OCI-M2 (cell line): Measurements from ENCODE around the gene TIMM10B.

Source experiments
- DNase-seq: peaks from one replicate; lab custom pipeline; 2025; ENCODE audit not compliant: unreplicated experiment; lab: John Stamatoyannopoulos, UW

Gene TIMM10B

GRCh38 chr11:6469599-6469998 is 11.7 kb upstream of the TIMM10B start:
- no peak for DNase-seq

- DNase-seq: no peak
Observed at GRCh38 chr11:6472934-6473333, 8.4 kb upstream of the TIMM10B start.

DNA sequence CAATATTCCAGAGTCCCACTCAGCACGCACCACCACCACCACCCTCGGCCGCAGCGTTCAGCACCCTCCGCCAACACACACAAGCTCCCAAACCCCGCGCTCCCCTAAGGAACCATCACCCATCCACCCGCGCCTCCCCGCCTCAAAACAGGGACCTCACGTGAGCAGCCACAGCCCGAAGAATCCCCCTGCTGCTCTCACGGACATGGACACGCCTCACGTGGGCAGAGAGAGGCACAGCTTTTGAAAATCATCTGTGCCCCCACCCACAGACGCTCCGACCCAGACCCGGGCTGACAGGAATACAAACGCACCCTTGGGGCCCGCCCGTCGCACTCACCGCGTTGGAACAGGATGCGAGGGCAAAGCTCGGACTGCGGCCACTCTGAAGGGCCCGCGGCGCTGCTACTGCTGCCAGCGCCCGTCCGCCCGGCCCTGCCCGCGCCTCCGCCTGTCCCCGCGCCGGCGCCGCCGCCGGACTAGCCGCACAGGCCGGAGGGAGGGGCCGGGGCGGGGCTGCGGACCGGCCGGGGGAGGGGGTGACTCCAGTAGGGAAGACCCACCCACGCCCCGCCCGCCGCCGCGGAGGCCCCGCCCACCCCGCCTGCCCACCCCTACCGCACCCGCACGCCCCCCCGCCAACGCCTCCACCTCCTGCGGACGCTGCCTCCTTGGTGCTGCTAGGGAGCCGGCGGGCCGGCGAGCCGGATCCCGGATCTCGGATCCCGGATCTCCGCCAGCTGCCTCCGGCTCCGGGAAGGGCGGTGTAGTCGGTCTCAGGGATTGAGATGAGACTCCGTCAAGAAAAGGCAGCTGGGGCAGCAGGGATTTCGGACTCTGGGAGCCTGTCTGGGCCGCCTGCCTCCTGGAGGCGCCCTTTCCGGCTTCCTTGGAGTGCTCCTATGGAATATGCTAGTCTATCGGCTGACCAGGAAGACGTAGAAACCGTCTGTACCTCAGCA is 7.6 kb upstream of the TIMM10B start, which contains the start of gene TRIM3:
Gene TRIM3, minus strand, starts transcription at position 491 of the 962 bp plus-strand sequence. CDS start 8,246 bp downstream, outside the sequence.
- DNase-seq: peak; percentile 10

GRCh38 chr11:6474413-6474792 is 6.9 kb upstream of the TIMM10B start:
- no peak for DNase-seq

GRCh38 chr11:6474806-6475500 is 6.3 kb upstream of the TIMM10B start:
- DNase-seq: no peak

- no peak for DNase-seq
Observed at GRCh38 chr11:6475936-6476335, 5.4 kb upstream of the TIMM10B start.

DNA sequence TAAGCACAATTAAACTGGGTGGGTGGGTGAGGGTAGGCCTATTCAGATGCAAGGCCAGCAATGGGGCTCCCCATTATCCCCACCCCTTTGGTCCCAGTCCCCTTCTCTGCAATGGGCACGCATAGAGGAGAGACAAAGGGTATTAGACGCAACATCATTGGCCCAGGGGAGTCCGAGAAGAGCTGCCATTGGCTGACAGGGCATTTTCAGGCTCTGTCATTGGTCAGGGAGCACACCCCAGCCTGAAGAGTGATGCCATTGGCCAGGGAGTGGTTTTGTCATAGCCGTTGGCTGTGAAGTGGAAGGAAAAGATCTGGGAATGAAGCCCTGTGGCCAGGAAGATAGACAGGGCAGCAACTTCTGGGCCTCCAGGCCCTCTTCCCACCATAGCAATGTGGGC is 4.7 kb upstream of the TIMM10B start:
- no peak for DNase-seq

DNA sequence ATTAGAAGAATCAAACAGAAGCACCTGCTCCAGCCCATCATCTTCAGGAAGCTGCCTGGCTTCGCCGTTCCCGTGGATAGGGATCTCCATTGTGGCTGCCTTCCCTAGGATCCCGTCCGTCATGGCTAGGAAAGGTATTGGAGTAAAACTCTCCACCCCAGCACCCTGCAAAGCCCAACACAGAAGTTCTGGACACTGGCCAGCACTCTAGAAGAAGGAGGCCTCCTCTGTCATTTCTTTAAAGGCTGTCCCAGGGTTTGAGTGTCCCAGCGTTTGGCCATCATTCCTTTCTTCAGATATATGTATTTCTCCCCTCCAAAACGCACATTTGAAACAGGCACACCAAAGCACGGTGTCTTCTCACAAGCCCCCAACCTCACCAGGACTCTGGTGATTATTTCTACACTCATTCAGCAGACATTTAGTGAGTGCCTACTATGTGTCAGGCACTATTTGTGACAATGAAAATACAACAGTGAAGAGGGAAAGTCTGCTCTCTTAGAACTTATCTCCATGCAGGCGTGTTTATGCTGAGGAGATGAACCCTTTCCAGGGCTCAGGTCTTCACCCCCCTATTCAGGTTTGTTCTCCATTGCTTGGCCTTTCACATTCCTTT is 894 bp upstream of the TIMM10B start:
- DNase-seq: no peak

DNA sequence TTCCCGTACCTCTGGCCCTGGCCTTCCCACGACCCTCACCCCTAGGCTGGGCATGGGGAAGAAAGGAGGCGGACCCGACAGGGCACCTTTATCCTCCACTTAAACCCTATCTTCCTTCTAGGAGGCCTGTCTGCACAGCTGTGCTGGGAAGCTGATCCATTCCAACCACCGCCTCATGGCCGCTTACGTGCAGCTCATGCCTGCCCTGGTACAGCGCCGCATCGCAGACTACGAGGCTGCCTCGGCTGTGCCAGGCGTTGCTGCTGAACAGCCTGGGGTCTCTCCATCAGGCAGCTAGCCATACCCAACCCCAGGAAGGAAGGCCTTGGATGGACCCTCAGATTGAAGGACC is 599 bp downstream of the TIMM10B start:
- no peak for DNase-seq

DNA sequence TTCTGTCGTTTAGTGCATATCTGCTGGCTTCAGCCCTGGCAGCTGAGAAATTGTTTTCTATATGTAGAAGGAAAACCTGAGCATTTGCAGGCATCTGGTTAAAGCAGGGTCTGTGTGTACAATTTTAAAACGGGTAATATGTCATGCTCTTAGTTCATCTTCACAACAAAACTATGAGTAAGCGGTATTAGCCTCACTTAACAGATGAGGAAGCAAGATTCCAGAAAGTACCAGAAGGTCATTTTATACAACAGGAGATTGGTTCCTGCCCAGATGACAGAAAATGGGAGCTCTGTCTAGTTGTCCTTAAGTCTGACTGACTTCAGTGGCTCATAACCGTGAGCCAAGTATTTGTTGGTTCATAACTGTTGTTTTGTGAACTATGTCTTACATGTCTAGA is 1.1 kb downstream of the TIMM10B start:
- DNase-seq: no peak

- no peak for DNase-seq
Observed at GRCh38 chr11:6483015-6483414, 1.7 kb downstream of the TIMM10B start.

- no peak for DNase-seq
Observed at GRCh38 chr11:6485661-6486060, 4.4 kb downstream of the TIMM10B start.

DNA sequence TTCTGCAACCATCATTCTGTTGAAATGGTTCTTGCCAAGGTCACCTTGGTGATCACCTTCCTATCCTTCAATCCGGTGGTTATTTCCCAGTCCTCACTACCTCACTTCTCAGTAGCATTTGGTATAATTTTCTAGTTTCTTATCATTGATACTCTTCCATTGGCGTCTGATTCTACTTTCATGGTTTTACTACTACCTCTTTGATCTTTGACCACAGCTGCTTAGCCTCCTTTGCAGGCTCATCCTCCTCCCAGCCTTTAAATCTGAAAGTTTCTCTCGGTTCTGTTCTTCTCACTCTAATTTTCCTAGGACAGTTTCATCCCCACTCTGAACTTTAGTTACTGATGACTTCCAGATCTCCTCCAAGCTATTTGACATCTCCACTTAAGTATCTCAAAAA is 5.0 kb downstream of the TIMM10B start:
- no peak for DNase-seq

- no peak for DNase-seq
Observed at GRCh38 chr11:6486938-6487337, 5.6 kb downstream of the TIMM10B start.

GRCh38 chr11:6488342-6488741 is 7.0 kb downstream of the TIMM10B start:
- no peak for DNase-seq

DNA sequence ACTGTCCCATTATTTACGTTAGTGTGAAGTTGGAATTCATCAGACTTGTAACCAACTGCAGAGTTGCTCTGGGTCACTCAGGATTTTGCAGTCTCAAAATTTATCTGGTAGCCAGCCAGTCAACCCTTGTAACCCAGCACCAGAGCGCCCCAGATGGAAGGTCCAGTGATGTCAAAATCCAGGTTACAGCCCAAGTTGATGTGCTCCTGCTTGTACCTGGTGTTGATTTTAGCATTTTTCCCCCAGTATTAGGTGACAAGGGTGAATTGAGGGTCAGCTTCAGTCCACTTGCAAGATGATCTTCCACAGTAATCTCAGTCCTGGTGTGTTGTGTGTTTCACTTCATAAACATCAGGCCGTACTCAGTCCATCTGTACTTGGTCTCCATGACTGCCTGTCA is 7.5 kb downstream of the TIMM10B start:
- no peak for DNase-seq

DNA sequence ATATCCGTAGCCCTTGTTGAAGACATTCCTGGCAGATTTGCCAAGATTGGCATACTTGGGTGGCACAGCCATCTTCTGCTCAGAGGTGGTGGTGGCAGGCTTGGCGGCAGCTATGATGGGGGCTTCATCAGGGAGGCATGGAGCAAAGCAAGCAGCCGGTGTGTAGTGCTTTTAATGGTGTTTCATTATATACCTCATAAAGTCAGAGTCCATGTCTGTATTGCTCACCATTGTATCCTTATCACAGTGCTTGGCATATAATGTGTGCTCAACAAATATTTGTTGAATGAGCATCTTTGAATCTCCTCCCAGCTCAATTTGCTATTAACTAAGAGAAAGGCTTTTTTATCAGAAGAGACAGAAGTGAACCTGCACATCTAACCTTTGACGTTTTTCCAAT is 8.0 kb downstream of the TIMM10B start:
- no peak for DNase-seq

DNA sequence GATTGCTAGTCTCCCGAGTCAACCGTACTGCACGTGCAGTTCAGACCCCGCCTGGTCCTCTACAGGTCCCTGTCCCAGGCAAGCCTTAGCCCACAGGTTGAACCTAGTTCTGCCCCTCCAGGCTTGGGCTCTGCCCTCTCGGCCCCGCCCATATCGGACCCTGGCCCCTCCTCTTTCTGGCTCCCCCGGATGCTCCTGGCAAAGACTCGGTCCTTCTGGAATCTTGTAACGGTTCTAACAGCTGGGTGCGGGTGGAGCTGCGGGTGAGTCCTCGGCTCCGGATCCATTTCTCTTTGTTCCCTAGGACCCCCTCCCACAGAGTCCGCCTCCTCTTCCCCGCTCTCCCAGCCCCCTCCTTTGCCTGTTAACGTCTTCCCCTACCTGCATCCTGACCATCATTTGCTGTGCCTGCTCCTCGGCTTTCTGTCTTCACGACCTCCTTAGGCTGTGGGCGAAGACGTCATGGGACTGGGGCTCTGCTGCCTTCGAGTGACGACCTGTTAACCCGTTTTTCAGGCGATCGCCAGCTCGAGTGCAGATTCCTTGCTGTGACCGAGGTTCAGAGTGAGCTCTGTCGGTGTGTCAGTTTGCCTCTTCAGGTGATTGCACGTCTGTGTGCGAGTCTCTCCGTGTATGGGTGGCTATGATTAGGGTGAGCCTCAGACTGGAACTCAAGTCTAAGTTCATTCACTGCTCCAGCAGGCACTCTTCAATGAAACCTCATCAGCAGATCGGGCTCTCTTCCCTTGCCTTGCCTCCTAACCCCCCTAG is 16.0 kb downstream of the TIMM10B start, which contains the start of gene DNHD1:
Gene DNHD1, plus strand, starts transcription at position 212 of the 771 bp plus-strand sequence. CDS start 936 bp downstream, outside the sequence.
- DNase-seq: no peak

DNA sequence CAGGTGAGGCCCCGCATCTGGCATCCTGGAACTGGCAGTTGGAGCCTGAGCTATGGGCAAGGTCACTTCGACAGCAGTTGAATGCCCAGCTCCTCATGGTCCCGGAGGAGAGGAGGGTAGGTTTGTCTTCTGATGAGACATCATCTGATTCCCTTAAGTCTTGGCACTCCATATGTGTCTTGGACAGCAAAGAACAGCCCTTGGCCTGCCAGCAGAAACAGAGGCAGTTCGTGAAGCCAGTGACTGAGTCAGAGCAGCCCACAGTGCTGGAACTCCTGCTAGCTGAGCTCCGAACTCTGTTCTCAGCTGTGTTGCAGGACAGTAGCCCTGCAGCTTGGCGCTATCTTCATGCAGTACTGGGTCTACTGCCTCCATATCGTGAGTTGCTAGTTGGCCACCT is 16.8 kb downstream of the TIMM10B start:
- no peak for DNase-seq

- DNase-seq: no peak
Observed at GRCh38 chr11:6498544-6498943, 17.2 kb downstream of the TIMM10B start.

DNA sequence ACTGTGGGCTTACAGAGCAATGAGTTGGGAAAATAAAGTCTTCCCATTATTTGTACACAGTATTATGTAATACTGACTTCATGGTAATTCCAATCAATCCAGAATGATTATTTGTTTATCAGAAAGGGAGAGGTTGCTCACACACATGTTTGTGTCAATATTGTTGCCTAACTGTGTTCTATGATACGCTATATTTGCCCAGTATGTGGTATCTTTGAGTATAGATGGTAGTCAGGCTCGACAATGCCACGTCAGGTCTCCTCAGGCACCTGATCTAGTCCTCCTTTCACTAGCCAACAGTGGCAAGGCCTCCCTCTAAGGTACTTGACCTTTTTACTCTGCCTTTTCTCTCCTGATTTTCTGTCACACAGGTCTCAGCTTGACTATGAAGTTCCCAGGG is 21.1 kb downstream of the TIMM10B start:
- no peak for DNase-seq
